ENCODE measurements around the gene PROM2. TPM values are rescaled to one million over a fixed set of nuclear protein-coding genes. Genes with fewer than 3 reads are reported as not detected.
"Not testable (repeated sequence)": the region's sequence is repeated elsewhere in the genome, so short reads cannot be mapped to it uniquely, and the experiment has no call there.

PROM2 gene
- total RNA-seq, 1 experiment from 2014 or later = 3.1 TPM

DNA sequence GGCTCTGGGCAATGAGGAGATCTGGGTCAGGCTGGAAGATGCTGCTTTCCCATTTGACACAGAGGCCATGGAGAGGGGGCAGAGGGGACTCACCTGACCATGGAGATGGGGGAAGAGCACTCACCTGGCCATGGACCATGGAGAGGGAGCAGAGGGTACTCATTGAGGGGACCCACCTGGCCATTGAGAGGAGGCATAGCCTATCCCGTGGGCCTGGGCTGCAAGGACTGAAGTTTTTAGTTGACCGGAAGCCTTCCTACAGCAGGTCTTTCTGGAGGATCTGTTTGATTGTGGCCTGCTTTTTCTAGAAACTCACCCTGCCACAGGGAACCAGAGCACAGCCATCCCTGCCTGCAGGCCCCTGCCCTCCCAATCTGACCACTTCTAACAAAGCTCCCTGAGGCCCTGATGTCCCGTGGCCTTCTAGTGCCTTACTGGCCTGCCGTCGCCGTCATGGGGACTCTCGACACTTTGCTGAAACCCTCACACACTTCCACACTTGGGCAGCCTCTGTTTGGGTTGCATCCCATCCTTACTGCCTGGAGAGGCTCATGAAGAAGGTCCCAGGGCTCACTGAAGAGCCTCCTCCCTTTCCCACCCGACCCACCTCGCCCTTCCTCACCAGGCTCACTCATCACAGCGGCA is 5.1 kb upstream of the PROM2 start:
- Histone ChIP-seq H3T11ph (ENCODE audit: low read length) (no peak overlapping the region), H3K9ac (ENCODE audit: extremely low read depth, insufficient read length, low read length) (no peak overlapping the region), H2AFZ (ENCODE audit: low read length) (no peak overlapping the region), H3K14ac (ENCODE audit: insufficient read depth, low read length) (no peak overlapping the region; the same call in 1 of the 2 replicates), H3K79me1 (ENCODE audit: insufficient read depth, low read depth, low read length, poor library complexity, severe bottlenecking) (no peaks in the 10 kb centered on the region), H3K23me2 (ENCODE audit: insufficient read length, low read depth, low read length, poor library complexity, severe bottlenecking) (no peaks in the 10 kb centered on the region), H3K56ac (ENCODE audit: insufficient read length, low read depth, low read length) (no peak overlapping the region), H2BK15ac (ENCODE audit: low read depth, low read length) (no peak overlapping the region), H2BK120ac (ENCODE audit: low read depth, low read length, poor library complexity, severe bottlenecking) (no peak overlapping the region), H2BK5ac (ENCODE audit: insufficient read length, low read length) (no peak overlapping the region), H2AK5ac (ENCODE audit: insufficient read length, low read length) (no peak overlapping the region), H4K91ac (ENCODE audit: insufficient read length, low read depth, low read length) (no peak overlapping the region), H4K5ac (ENCODE audit: insufficient read length, low read depth, low read length) (no peak overlapping the region), H3K9me3 (ENCODE audit: control insufficient read depth, low read depth, low read length) (no peaks in the 10 kb centered on the region), H3K27me3 (ENCODE audit: insufficient read depth, low read length) (no peaks in the 10 kb centered on the region), H4K8ac (replicated peaks; ENCODE audit: insufficient read length, low read depth, low read length) (no peak overlapping the region), H2BK20ac (ENCODE audit: low read depth, low read length, poor library complexity, severe bottlenecking) (no peak overlapping the region), H2BK12ac (ENCODE audit: insufficient read length, low read depth, low read length) (no peak overlapping the region), H3K27ac (ENCODE audit: insufficient read length, low read depth, low read length) (no peak overlapping the region), H3K18ac (ENCODE audit: insufficient read length, low read depth, low read length) (no peak overlapping the region), H3K4ac (ENCODE audit: low read depth, low read length) (no peak overlapping the region), H3K4me1 (ENCODE audit: insufficient read depth, low read length) (no peaks in the 10 kb centered on the region; the same call in 1 of the 2 replicates), H4K20me1 (ENCODE audit: control insufficient read depth, insufficient read depth, insufficient read length) (no peaks in the 10 kb centered on the region), H3K4me2 (ENCODE audit: insufficient read depth, insufficient read length, low read length) (no peak overlapping the region), H3K79me2 (ENCODE audit: insufficient read depth, low read length) (no peaks in the 10 kb centered on the region), H3K23ac (ENCODE audit: insufficient read length, low read depth, low read length) (no peak overlapping the region)
- no peaks in the 10 kb centered on the region; the same call in none of the 2 replicates for H3K27me3 Mint-ChIP-seq (ENCODE audit: low read depth)
- peak overlapping the region in 1 of 3 experiments; percentile 70; a peak in 1 of 7 replicates for H3K27ac Mint-ChIP-seq
- TF ChIP-seq, protein P1, sequence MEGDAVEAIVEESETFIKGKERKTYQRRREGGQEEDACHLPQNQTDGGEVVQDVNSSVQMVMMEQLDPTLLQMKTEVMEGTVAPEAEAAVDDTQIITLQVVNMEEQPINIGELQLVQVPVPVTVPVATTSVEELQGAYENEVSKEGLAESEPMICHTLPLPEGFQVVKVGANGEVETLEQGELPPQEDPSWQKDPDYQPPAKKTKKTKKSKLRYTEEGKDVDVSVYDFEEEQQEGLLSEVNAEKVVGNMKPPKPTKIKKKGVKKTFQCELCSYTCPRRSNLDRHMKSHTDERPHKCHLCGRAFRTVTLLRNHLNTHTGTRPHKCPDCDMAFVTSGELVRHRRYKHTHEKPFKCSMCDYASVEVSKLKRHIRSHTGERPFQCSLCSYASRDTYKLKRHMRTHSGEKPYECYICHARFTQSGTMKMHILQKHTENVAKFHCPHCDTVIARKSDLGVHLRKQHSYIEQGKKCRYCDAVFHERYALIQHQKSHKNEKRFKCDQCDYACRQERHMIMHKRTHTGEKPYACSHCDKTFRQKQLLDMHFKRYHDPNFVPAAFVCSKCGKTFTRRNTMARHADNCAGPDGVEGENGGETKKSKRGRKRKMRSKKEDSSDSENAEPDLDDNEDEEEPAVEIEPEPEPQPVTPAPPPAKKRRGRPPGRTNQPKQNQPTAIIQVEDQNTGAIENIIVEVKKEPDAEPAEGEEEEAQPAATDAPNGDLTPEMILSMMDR (conservative IDR thresholded peaks at IDR 0.05) = no peak
- peaks cover 0 to 1% of the 10 kb centered on the region in 2 experiments; a peak in 1 of 5 replicates for H3K9me3 Mint-ChIP-seq
- H3K4me3 Mint-ChIP-seq = no peak overlapping the region
- H3K4me1 Mint-ChIP-seq = peaks cover 5 to 6% of the 10 kb centered on the region in 2 experiments; a peak in 2 of 4 replicates
- no CpG with 5 or more reads among the region's 10 CpGs for WGBS (ENCODE audit: extremely low coverage, insufficient read length, low lambda C conversion rate)
- peak; percentile 14 for DNase-seq
- H3K36me3 Mint-ChIP-seq (ENCODE audit: insufficient read depth in 1 of 3, low read depth in 3 of 3) = no peaks in the 10 kb centered on the region

- H2AFZ ChIP-seq (ENCODE audit: low read length); H3K27me3 Mint-ChIP-seq (ENCODE audit: low read depth); H3K9me3 Mint-ChIP-seq; H3K4ac ChIP-seq (ENCODE audit: low read depth, low read length); H2AK5ac ChIP-seq (ENCODE audit: insufficient read length, low read length); H3K79me1 ChIP-seq (ENCODE audit: insufficient read depth, low read depth, low read length, poor library complexity, severe bottlenecking); H2BK20ac ChIP-seq (ENCODE audit: low read depth, low read length, poor library complexity, severe bottlenecking); H4K20me1 ChIP-seq (ENCODE audit: control insufficient read depth, insufficient read depth, insufficient read length); H3K4me1 ChIP-seq (ENCODE audit: insufficient read depth, low read length); H4K5ac ChIP-seq (ENCODE audit: insufficient read length, low read depth, low read length); H2BK120ac ChIP-seq (ENCODE audit: low read depth, low read length, poor library complexity, severe bottlenecking); H3K9ac ChIP-seq (ENCODE audit: extremely low read depth, insufficient read length, low read length); H3K14ac ChIP-seq (ENCODE audit: insufficient read depth, low read length); H2BK12ac ChIP-seq (ENCODE audit: insufficient read length, low read depth, low read length); H3K27ac ChIP-seq (ENCODE audit: insufficient read length, low read depth, low read length); H2BK15ac ChIP-seq (ENCODE audit: low read depth, low read length); H3K4me3 Mint-ChIP-seq; H3T11ph ChIP-seq (ENCODE audit: low read length); H3K18ac ChIP-seq (ENCODE audit: insufficient read length, low read depth, low read length); DNase-seq; H3K56ac ChIP-seq (ENCODE audit: insufficient read length, low read depth, low read length); H3K4me2 ChIP-seq (ENCODE audit: insufficient read depth, insufficient read length, low read length); H4K8ac ChIP-seq (replicated peaks; ENCODE audit: insufficient read length, low read depth, low read length); H3K23ac ChIP-seq (ENCODE audit: insufficient read length, low read depth, low read length); H3K9me3 ChIP-seq (ENCODE audit: control insufficient read depth, low read depth, low read length); H3K79me2 ChIP-seq (ENCODE audit: insufficient read depth, low read length); H3K36me3 Mint-ChIP-seq (ENCODE audit: insufficient read depth in 1 of 3, low read depth in 3 of 3); H3K27ac Mint-ChIP-seq; H2BK5ac ChIP-seq (ENCODE audit: insufficient read length, low read length); H3K27me3 ChIP-seq (ENCODE audit: insufficient read depth, low read length); H3K23me2 ChIP-seq (ENCODE audit: insufficient read length, low read depth, low read length, poor library complexity, severe bottlenecking); H4K91ac ChIP-seq (ENCODE audit: insufficient read length, low read depth, low read length): not testable (repeated sequence)
- no CpG with 5 or more reads among the region's 5 CpGs for WGBS (ENCODE audit: extremely low coverage, insufficient read length, low lambda C conversion rate)
- H3K4me1 Mint-ChIP-seq = peaks cover 9 to 12% of the 10 kb centered on the region in 2 experiments
Observed at GRCh38 chr2:95269745-95270144, 4.5 kb upstream of the PROM2 start.
